GM12892 (cell line): ENCODE results near the gene NET1.

ENCODE experiments used
- DNase-seq: peaks from one replicate; pipeline ENCODE4 v3.0.0; 2011; ENCODE audit not compliant: insufficient read length
- FAIRE-seq: peaks from 2 replicates; lab custom pipeline; 2011; peaks lifted over from hg19 to GRCh38; lab: Jason Lieb, UNC
- POLR2A ChIP-seq: IDR thresholded peaks from 2 replicates; pipeline ENCODE4 v1.6.1; 2011; ENCODE audit warnings: low read depth, low read length, control low read depth
- POLR2AphosphoS5 ChIP-seq: IDR thresholded peaks from 2 replicates; pipeline ENCODE4 v1.6.1; 2011; ENCODE audit warnings: low read depth, low read length, control low read depth
- TAF1 ChIP-seq: IDR thresholded peaks from 2 replicates; pipeline ENCODE4 v1.6.1; 2011; ENCODE audit warnings: low read depth, mild to moderate bottlenecking, control low read depth, low read length, borderline replicate concordance

NET1 gene

GRCh38 chr10:5498791-5499492 is 86.6 kb downstream of the NET1 start:
- DNase-seq (no peak), FAIRE-seq (no peak)
- TF ChIP-seq TAF1 (no peak), POLR2A (no peak), POLR2AphosphoS5 (no peak)

GRCh38 chr10:5499493-5500140 is 87.3 kb downstream of the NET1 start, which contains the start of gene CALML5:
Gene CALML5 (minus strand): TSS chr10:5499570. CDS start chr10:5499438, 132 bp downstream.
- no peak for DNase-seq
- FAIRE-seq, result no peak
- TF ChIP-seq POLR2A (no peak), TAF1 (no peak)

- no peak for FAIRE-seq
- TF ChIP-seq TAF1 (no peak), POLR2A (no peak), POLR2AphosphoS5 (no peak)
- no peak for DNase-seq
These were observed 87.9 kb downstream of the NET1 start for GRCh38 chr10:5500162-5500670.

GRCh38 chr10:5500910-5501309 is 88.6 kb downstream of the NET1 start:
- TF ChIP-seq POLR2A, result no peak
- no peak for TF ChIP-seq TAF1
- TF ChIP-seq POLR2AphosphoS5, result no peak
- no peak for DNase-seq
- no peak for FAIRE-seq

GRCh38 chr10:5502061-5502521 is 89.7 kb downstream of the NET1 start:
- no peak for FAIRE-seq
- DNase-seq, result no peak
- TF ChIP-seq POLR2AphosphoS5, result no peak
- no peak for TF ChIP-seq POLR2A
- no peak for TF ChIP-seq TAF1

- no peak for FAIRE-seq
- no peak for DNase-seq
- TF ChIP-seq TAF1 (no peak), POLR2A (no peak), POLR2AphosphoS5 (no peak)
These were observed 90.5 kb downstream of the NET1 start for GRCh38 chr10:5502571-5503476.

- TF ChIP-seq POLR2A (no peak), POLR2AphosphoS5 (no peak), TAF1 (no peak)
- DNase-seq (no peak), FAIRE-seq (no peak)
These were observed 91.1 kb downstream of the NET1 start for GRCh38 chr10:5503477-5503835.

- DNase-seq, result no peak
- TF ChIP-seq POLR2AphosphoS5 (no peak), POLR2A (no peak), TAF1 (no peak)
- FAIRE-seq, result no peak
These were observed 92.1 kb downstream of the NET1 start for GRCh38 chr10:5504146-5505072.

- TF ChIP-seq POLR2A, result no peak
- TF ChIP-seq TAF1, result no peak
- no peak for TF ChIP-seq POLR2AphosphoS5
- FAIRE-seq, result no peak
- no peak for DNase-seq
These were observed 93.9 kb downstream of the NET1 start for GRCh38 chr10:5506246-5506645.
